SK-N-MC (cell line): ENCODE results near the gene KYNU.

Source experiments
- EZH2 ChIP-seq: fragments of 200-600 bp; sonication (generic); IDR thresholded peaks from one replicate; pipeline ENCODE4 v1.6.1; 2017; ENCODE audit warnings: antibody characterized with exemption
- FOXP2 ChIP-seq: optimal IDR thresholded peaks from 2 replicates; pipeline ENCODE3; 2011; ENCODE audit warnings: mild to moderate bottlenecking, moderate library complexity; ENCODE audit not compliant: insufficient read depth; ENCODE audit errors: extremely low read length, control extremely low read depth
- POLR2AphosphoS5 ChIP-seq: IDR thresholded peaks from 2 replicates; pipeline ENCODE4 v1.6.1; 2012; ENCODE audit warnings: mild to moderate bottlenecking, low read depth, low read length, borderline replicate concordance

DNA sequence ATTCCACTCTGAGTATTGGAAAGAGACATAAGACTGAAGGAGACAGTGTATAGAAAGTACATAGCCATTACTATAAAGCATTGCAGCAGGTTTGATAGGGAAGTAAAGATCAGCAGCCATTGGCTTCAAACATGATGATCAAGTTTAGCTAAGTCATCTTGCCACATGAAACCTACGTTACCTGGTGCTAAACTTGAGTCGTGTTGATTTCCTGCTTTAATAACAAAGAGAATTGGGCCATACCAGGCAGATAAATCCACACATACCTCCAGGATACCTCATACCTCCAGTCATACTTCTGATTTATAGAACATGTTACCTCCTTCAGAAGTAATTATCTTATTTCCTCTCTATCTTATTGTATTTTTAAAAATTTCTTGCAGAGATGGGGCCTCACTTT lies 10.3 kb upstream of the KYNU start:
- TF ChIP-seq EZH2, result no peak
- TF ChIP-seq POLR2AphosphoS5, result no peak
- no peak for TF ChIP-seq FOXP2
